Measurements from ENCODE around the gene MYH9. TPM values are rescaled to one million over a fixed set of nuclear protein-coding genes. Genes with fewer than 3 reads are reported as not detected.
A peak's percentile ranks its signal among the peaks of the same experiment; 100 is the strongest.

MYH9 gene
- total and polyA plus RNA-seq, 10 donors, result 59.8 to 1,376 (median 711) TPM

- Histone ChIP-seq H3K27me3 (replicated peaks in 1 of 7) (no peaks in the 10 kb centered on the region), H3K36me3 (peaks cover 0 to 100% (median 67%) of the 10 kb centered on the region in 6 donors), H3K4me3 (peak overlapping the region in 1 of 8 donors; percentile 32), H3K27ac (peak overlapping the region in 4 of 8 donors; percentile 13 to 61 (median 47)), H3K9me3 (no peaks in the 10 kb centered on the region), H3K4me1 (peaks cover 22 to 66% (median 45%) of the 10 kb centered on the region in 6 donors)
- TF ChIP-seq CTCF (IDR thresholded peaks at IDR 0.05 in 8 of 11, conservative IDR thresholded peaks at IDR 0.05 in 3 of 11) (no peak), POLR2AphosphoS5 (IDR thresholded peaks at IDR 0.05) (peak in 2 of 3 donors; percentile 14 to 17)
- intact Hi-C loops (cut with DNase I; ENCODE audit: low total_unique reads), result no loop called here
- whole genome bisulfite sequencing, 5 donors, result 62 to 82% (median 68%) methylated on average over 12 to 13 of the region's 13 CpGs
- no peak for DNase-seq
Observed at GRCh38 chr22:36232715-36233401, 154.9 kb downstream of the MYH9 start.

Small RNA genes within 50 kb of the gene (microRNA-seq; reads per million reads assigned to microRNA genes)
- gene MIR6819, result 0.28 to 1.4 (median 0.72) reads per million in 3 donors

Small RNA genes within 50 kb of the gene (small RNA-seq; reads per million reads assigned to genes)
- 0 to 0.41 (median 0) reads per million in 4 donors for gene MIR6819

Other genes starting within 250 kb of the MYH9 start
- gene APOL3, start 227.2 kb downstream of the MYH9 start, total RNA-seq, result 100 to 1,000 TPM in 5 of 7 donors, 10 to 100 TPM in 2; 82.7 to 146 (median 119) TPM
- 10 to 100 TPM; 32.6 to 88.3 (median 49.9) TPM for gene APOL3, start 227.2 kb downstream of the MYH9 start, polyA plus RNA-seq
- gene APOL4, start 186.2 kb downstream of the MYH9 start, total RNA-seq, result 10 to 100 TPM in 2 of 7 donors, 1 to 10 TPM in 4, not detected in 1; 2.5 to 14.4 (median 4.9) TPM
- gene APOL4, start 186.2 kb downstream of the MYH9 start, polyA plus RNA-seq, result 1 to 10 TPM; 3.0 to 4.0 (median 3.9) TPM
- gene APOL2, start 148.4 kb downstream of the MYH9 start, total RNA-seq, result 10 to 100 TPM; 53.2 to 77.2 (median 59.3) TPM
- gene APOL2, start 148.4 kb downstream of the MYH9 start, polyA plus RNA-seq, result 10 to 100 TPM; 16.0 to 35.0 (median 20.2) TPM
- 100 to 1,000 TPM in 1 of 7 donors, 10 to 100 TPM in 6; 33.3 to 108 (median 73.9) TPM for gene APOL1, start 134.8 kb downstream of the MYH9 start, total RNA-seq
- 10 to 100 TPM in 2 of 3 donors, 1 to 10 TPM in 1; 10.0 to 24.2 (median 11.4) TPM for gene APOL1, start 134.8 kb downstream of the MYH9 start, polyA plus RNA-seq
- gene TXN2, start 93.7 kb upstream of the MYH9 start, total RNA-seq, result 10 to 100 TPM; 52.6 to 87.1 (median 64.6) TPM
- gene TXN2, start 93.7 kb upstream of the MYH9 start, polyA plus RNA-seq, result 100 to 1,000 TPM in 1 of 3 donors, 10 to 100 TPM in 2; 70.5 to 105 (median 90.1) TPM
- gene FOXRED2, start 119.1 kb upstream of the MYH9 start, total RNA-seq, result 10 to 100 TPM; 19.4 to 42.0 (median 27.0) TPM
- 1 to 10 TPM; 1.1 to 3.0 (median 1.5) TPM for gene FOXRED2, start 119.1 kb upstream of the MYH9 start, polyA plus RNA-seq
- 100 to 1,000 TPM; 194 to 428 (median 215) TPM for gene EIF3D, start 141.2 kb upstream of the MYH9 start, total RNA-seq
- gene EIF3D, start 141.2 kb upstream of the MYH9 start, polyA plus RNA-seq, result 100 to 1,000 TPM; 212 to 282 (median 240) TPM

Measured in spleen (tissue), 11 donors.